ENCODE results near the gene CACNA2D3.

CACNA2D3 gene

DNA sequence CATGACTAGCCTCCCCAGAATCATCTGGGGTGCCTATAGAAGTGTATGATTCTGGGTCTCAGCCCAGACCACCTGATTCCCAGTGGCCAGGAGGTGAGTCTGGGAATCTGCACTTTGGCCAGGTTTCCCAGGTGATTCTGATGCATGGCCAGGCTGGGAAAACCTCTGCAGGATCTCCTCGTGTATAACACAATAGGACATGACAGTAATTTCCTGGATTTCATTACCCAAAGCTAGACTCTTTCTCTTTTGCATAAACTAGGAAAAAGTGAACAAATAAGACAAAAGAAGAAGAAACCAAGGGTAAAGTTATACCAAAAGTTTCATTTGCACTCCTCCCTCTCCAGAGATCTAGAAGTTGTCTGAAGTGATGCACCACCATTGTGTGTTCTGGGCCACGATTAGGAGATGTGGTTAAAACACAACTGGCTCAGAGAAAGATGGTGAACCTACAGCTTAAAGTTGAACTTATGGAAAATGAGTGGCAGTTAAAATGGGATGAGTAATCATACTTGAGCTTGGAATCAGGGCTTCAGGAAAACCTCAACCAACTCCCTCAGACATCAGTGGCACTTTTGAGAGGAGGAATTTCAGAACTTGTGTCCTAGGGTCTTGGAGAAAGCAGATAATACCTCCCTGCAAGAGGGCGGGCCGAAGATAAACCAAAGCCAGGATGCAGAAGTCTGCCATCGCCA is 914.7 kb downstream of the CACNA2D3 start:
- H3K27ac ChIP-seq (ENCODE audit: low read length) = no peak overlapping the region
- H3K36me3 ChIP-seq (replicated peaks; ENCODE audit: insufficient read depth, low read length) = no peaks in the 10 kb centered on the region
- no peak for DNase-seq
- no peaks in the 10 kb centered on the region for H4K20me1 ChIP-seq (ENCODE audit: insufficient read depth, low read length)
- H3K4me1 ChIP-seq (ENCODE audit: low read length) = no peaks in the 10 kb centered on the region
- H3K9me2 ChIP-seq (replicated peaks; ENCODE audit: insufficient read depth, low read length) = no peaks in the 10 kb centered on the region
- TF ChIP-seq, protein P1, sequence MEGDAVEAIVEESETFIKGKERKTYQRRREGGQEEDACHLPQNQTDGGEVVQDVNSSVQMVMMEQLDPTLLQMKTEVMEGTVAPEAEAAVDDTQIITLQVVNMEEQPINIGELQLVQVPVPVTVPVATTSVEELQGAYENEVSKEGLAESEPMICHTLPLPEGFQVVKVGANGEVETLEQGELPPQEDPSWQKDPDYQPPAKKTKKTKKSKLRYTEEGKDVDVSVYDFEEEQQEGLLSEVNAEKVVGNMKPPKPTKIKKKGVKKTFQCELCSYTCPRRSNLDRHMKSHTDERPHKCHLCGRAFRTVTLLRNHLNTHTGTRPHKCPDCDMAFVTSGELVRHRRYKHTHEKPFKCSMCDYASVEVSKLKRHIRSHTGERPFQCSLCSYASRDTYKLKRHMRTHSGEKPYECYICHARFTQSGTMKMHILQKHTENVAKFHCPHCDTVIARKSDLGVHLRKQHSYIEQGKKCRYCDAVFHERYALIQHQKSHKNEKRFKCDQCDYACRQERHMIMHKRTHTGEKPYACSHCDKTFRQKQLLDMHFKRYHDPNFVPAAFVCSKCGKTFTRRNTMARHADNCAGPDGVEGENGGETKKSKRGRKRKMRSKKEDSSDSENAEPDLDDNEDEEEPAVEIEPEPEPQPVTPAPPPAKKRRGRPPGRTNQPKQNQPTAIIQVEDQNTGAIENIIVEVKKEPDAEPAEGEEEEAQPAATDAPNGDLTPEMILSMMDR (IDR thresholded peaks at IDR 0.05; ENCODE audit: low read length) = no peak
- TF ChIP-seq EZH2phosphoT487 (IDR thresholded peaks at IDR 0.05; ENCODE audit: low read length) (no peak), EZH2 (optimal IDR thresholded peaks at IDR 0.05; ENCODE audit: low read depth, low read length) (no peak)
- no peak overlapping the region for H3K9ac ChIP-seq (ENCODE audit: low read length)
- H3K27me3 ChIP-seq (replicated peaks; ENCODE audit: insufficient read depth, low read length) = no peaks in the 10 kb centered on the region
- no peak overlapping the region for H3K4me3 ChIP-seq (ENCODE audit: low read length)
- no peak overlapping the region for H3K4me2 ChIP-seq (ENCODE audit: low read depth, low read length)
- H3K9me3 ChIP-seq (replicated peaks; ENCODE audit: insufficient read depth, low read length) = no peaks in the 10 kb centered on the region
- no peaks in the 10 kb centered on the region for H3F3A ChIP-seq (ENCODE audit: insufficient read depth, low read length)
- no peaks in the 10 kb centered on the region for H3K79me2 ChIP-seq (ENCODE audit: low read length)
- no peak overlapping the region for H2AFZ ChIP-seq (ENCODE audit: low read length)

DNA sequence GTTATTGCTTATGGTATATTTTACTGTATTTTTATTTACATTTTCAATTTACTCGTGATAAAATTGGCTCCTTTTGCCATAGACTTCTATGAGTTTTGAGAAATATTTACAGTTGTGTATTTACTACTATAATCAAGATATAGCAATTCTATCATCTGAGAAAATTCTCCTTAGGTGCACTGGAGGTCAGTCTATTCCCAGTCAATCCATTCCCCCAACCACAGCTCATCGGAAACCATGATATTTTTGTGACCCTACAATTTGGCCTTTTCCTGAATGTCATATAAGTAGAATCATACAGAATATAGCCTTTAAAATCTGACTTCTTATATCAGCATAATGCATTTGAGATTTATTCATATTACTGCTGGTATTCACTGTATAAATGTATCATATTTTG is 920.2 kb downstream of the CACNA2D3 start:
- H3K27ac ChIP-seq (ENCODE audit: low read length) = no peak overlapping the region

DNA sequence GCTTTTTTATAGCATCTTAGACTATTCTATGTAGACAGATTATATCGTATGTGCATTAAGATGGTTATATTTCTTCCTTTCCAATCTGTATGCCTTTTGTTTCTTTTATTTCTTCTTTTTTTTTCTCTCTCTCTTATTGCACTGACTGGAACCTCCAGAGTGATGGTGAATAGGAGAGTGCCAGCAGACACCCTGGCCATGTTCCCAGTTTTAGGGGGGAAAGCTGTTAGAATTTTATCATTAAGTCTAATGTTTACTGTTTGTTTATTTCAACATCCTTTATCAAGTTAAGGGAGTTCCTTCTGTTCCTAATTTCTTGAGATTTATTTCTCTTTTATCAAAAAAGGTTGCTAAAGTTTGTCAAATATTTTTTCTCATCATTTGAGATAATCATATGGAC is 922.1 kb downstream of the CACNA2D3 start:
- H3K27me3 ChIP-seq (replicated peaks; ENCODE audit: insufficient read depth, low read length) = no peaks in the 10 kb centered on the region
- no peak overlapping the region for H3K4me2 ChIP-seq (ENCODE audit: low read depth, low read length)

More for the DNA sequence above, 920.2 kb downstream of the CACNA2D3 start:
- no peaks in the 10 kb centered on the region for H3K9me2 ChIP-seq (replicated peaks; ENCODE audit: insufficient read depth, low read length)
- H3K9me3 ChIP-seq (replicated peaks; ENCODE audit: insufficient read depth, low read length) = no peaks in the 10 kb centered on the region
- H3K9ac ChIP-seq (ENCODE audit: low read length) = no peak overlapping the region
- H4K20me1 ChIP-seq (ENCODE audit: insufficient read depth, low read length) = no peaks in the 10 kb centered on the region
- no peak for DNase-seq
- H3F3A ChIP-seq (ENCODE audit: insufficient read depth, low read length) = no peaks in the 10 kb centered on the region
- H3K4me2 ChIP-seq (ENCODE audit: low read depth, low read length) = no peak overlapping the region
- H3K4me1 ChIP-seq (ENCODE audit: low read length) = no peaks in the 10 kb centered on the region
- H3K4me3 ChIP-seq (ENCODE audit: low read length) = no peak overlapping the region
- H3K36me3 ChIP-seq (replicated peaks; ENCODE audit: insufficient read depth, low read length) = no peaks in the 10 kb centered on the region
- H3K79me2 ChIP-seq (ENCODE audit: low read length) = no peaks in the 10 kb centered on the region
- no peaks in the 10 kb centered on the region for H3K27me3 ChIP-seq (replicated peaks; ENCODE audit: insufficient read depth, low read length)
- TF ChIP-seq, protein P1 (IDR thresholded peaks at IDR 0.05; ENCODE audit: low read length) = no peak
- TF ChIP-seq EZH2phosphoT487 (IDR thresholded peaks at IDR 0.05; ENCODE audit: low read length) (no peak), EZH2 (optimal IDR thresholded peaks at IDR 0.05; ENCODE audit: low read depth, low read length) (no peak)
- no peak overlapping the region for H2AFZ ChIP-seq (ENCODE audit: low read length)

More for the DNA sequence above, 922.1 kb downstream of the CACNA2D3 start:
- no peaks in the 10 kb centered on the region for H3K4me1 ChIP-seq (ENCODE audit: low read length)
- H3K9ac ChIP-seq (ENCODE audit: low read length) = no peak overlapping the region
- H3K36me3 ChIP-seq (replicated peaks; ENCODE audit: insufficient read depth, low read length) = no peaks in the 10 kb centered on the region
- DNase-seq = no peak
- H3K9me3 ChIP-seq (replicated peaks; ENCODE audit: insufficient read depth, low read length) = no peaks in the 10 kb centered on the region
- no peaks in the 10 kb centered on the region for H3F3A ChIP-seq (ENCODE audit: insufficient read depth, low read length)
- H4K20me1 ChIP-seq (ENCODE audit: insufficient read depth, low read length) = no peaks in the 10 kb centered on the region
- no peak overlapping the region for H3K27ac ChIP-seq (ENCODE audit: low read length)
- no peak overlapping the region for H3K4me3 ChIP-seq (ENCODE audit: low read length)
- H3K9me2 ChIP-seq (replicated peaks; ENCODE audit: insufficient read depth, low read length) = no peaks in the 10 kb centered on the region
- H2AFZ ChIP-seq (ENCODE audit: low read length) = no peak overlapping the region
- TF ChIP-seq, protein P1 (IDR thresholded peaks at IDR 0.05; ENCODE audit: low read length) = no peak
- TF ChIP-seq EZH2 (optimal IDR thresholded peaks at IDR 0.05; ENCODE audit: low read depth, low read length) (no peak), EZH2phosphoT487 (IDR thresholded peaks at IDR 0.05; ENCODE audit: low read length) (no peak)
- H3K79me2 ChIP-seq (ENCODE audit: low read length) = no peaks in the 10 kb centered on the region
